Activated naive CD8-positive, alpha-beta T cell treated with anti-CD3 and anti-CD28 coated beads, Interleukin-2, amount 50 U/mL, for 24 hours (primary cell): ENCODE measurements around the gene NEURL1B.

Experiments
- ATAC-seq: fragments of 150-1000 bp; cut with Tn5 transposase; one replicate; pipeline ENCODE4 v1.10.0; 2021
- DNase-seq: peaks from one replicate; pipeline ENCODE4 v3.0.0; 2021
- H3K27ac Mint-ChIP-seq: one replicate; pipeline ENCODE4 v1.8.0; 2021; ENCODE audit warnings: mild to moderate bottlenecking, mixed read lengths
- H3K27me3 Mint-ChIP-seq: one replicate; pipeline ENCODE4 v1.8.0; 2021; ENCODE audit warnings: mixed read lengths
- H3K36me3 Mint-ChIP-seq: one replicate; pipeline ENCODE4 v1.8.0; 2021; ENCODE audit warnings: low read depth, mixed read lengths
- H3K4me1 Mint-ChIP-seq: one replicate; pipeline ENCODE4 v1.8.0; 2021; ENCODE audit warnings: mixed read lengths
- H3K4me3 Mint-ChIP-seq: one replicate; pipeline ENCODE4 v1.8.0; 2021; ENCODE audit warnings: mild to moderate bottlenecking, moderate library complexity, mixed read lengths
- H3K9me3 Mint-ChIP-seq: one replicate; pipeline ENCODE4 v1.8.0; 2021; ENCODE audit warnings: mixed read lengths

Gene NEURL1B

DNA sequence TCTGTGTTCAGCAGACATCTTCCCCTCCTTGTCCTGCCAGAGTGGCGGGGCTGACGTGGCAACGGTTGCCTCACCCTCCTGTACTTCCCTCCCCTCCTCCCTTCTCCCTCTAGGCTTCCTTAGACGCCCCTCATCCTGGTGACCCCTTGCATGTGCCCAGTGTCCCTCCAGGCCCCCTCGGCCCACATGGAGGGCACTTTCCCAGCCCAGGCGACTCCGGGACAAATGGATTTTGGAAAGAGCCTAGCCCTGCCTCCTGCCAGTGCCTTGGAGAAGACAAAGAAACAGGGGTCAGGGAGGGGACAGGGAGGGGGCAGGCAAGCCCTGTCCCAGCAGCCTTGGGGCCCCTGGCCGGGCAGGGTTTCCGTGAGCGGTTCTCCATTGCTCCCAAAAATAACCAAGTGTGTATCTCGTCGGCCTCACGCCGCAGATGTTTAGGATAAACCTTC lies 38.3 kb upstream of the NEURL1B start:
- no peaks in the 10 kb centered on the region for H3K36me3 Mint-ChIP-seq

GRCh38 chr5:172603251-172603806 lies 37.7 kb upstream of the NEURL1B start:
- peaks cover 5% of the 10 kb centered on the region for H3K27me3 Mint-ChIP-seq
- no peak for ATAC-seq
- no peaks in the 10 kb centered on the region for H3K36me3 Mint-ChIP-seq
- H3K9me3 Mint-ChIP-seq = no peaks in the 10 kb centered on the region
- DNase-seq = no peak
- H3K4me1 Mint-ChIP-seq = no peaks in the 10 kb centered on the region
- H3K27ac Mint-ChIP-seq = no peak overlapping the region
- H3K4me3 Mint-ChIP-seq = no peak overlapping the region

More for the DNA sequence above, 38.3 kb upstream of the NEURL1B start:
- Mint-ChIP-seq H3K4me3 (no peak overlapping the region), H3K27ac (no peak overlapping the region), H3K4me1 (no peaks in the 10 kb centered on the region), H3K9me3 (no peaks in the 10 kb centered on the region), H3K27me3 (peaks cover 3% of the 10 kb centered on the region)
- no peak for DNase-seq
- no peak for ATAC-seq

- H3K27ac Mint-ChIP-seq = no peak overlapping the region
Observed at GRCh38 chr5:172605466-172605865, 35.6 kb upstream of the NEURL1B start.

DNA sequence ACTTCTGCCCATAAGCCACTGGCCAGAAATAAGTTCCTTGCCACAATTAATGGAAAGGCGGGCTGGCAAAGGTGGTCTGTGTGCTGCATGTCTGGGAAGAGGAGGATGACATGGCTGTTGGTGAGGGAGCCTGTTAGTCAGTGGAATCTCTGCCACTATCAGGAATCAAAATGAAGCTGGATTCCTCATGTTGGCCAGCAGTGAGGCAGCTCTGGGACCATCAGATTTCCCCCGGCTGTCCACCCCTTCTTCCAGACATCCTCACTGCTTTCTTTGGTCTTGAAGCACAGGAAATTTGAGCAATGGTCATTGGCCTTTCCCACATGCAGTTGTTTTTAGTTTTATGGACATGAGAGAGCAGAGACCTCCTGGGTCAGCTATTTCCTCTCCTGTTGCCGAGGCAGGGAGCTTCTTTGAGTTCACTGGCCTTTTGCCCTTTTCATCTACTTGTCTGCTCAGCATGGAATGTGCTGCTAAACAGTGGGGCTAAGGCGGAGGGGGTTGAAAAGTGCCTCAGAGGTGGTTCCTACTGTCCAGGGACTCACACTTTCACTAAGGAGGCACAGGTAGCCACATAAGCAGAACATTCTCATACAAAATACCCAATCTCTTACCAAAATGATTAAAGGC lies 34.8 kb upstream of the NEURL1B start:
- peaks cover 7% of the 10 kb centered on the region for H3K27me3 Mint-ChIP-seq
- no peak overlapping the region for H3K27ac Mint-ChIP-seq
- no peak for ATAC-seq
- H3K36me3 Mint-ChIP-seq = no peaks in the 10 kb centered on the region
- H3K4me3 Mint-ChIP-seq = no peak overlapping the region
- no peaks in the 10 kb centered on the region for H3K9me3 Mint-ChIP-seq
- H3K4me1 Mint-ChIP-seq = no peaks in the 10 kb centered on the region
- no peak for DNase-seq

More at GRCh38 chr5:172605466-172605865, 35.6 kb upstream of the NEURL1B start:
- H3K9me3 Mint-ChIP-seq = no peaks in the 10 kb centered on the region
- no peaks in the 10 kb centered on the region for H3K36me3 Mint-ChIP-seq
- no peaks in the 10 kb centered on the region for H3K4me1 Mint-ChIP-seq
- DNase-seq (no peak), ATAC-seq (no peak)
- no peak overlapping the region for H3K4me3 Mint-ChIP-seq
- peaks cover 5% of the 10 kb centered on the region for H3K27me3 Mint-ChIP-seq

GRCh38 chr5:172607213-172607793 lies 33.8 kb upstream of the NEURL1B start:
- Mint-ChIP-seq H3K4me1 (no peaks in the 10 kb centered on the region), H3K36me3 (no peaks in the 10 kb centered on the region), H3K4me3 (no peak overlapping the region), H3K27ac (no peak overlapping the region), H3K27me3 (peaks cover 8% of the 10 kb centered on the region), H3K9me3 (no peaks in the 10 kb centered on the region)
- ATAC-seq (no peak), DNase-seq (no peak)

- Mint-ChIP-seq H3K27ac (no peak overlapping the region), H3K9me3 (no peaks in the 10 kb centered on the region), H3K4me3 (no peak overlapping the region), H3K36me3 (no peaks in the 10 kb centered on the region), H3K27me3 (peaks cover 9% of the 10 kb centered on the region), H3K4me1 (no peaks in the 10 kb centered on the region)
- ATAC-seq (no peak), DNase-seq (no peak)
Observed at GRCh38 chr5:172608773-172609172, 32.3 kb upstream of the NEURL1B start.

GRCh38 chr5:172610643-172611042 lies 30.4 kb upstream of the NEURL1B start:
- no peak overlapping the region for H3K4me3 Mint-ChIP-seq
- peaks cover 4% of the 10 kb centered on the region for H3K9me3 Mint-ChIP-seq
- no peaks in the 10 kb centered on the region for H3K4me1 Mint-ChIP-seq
- ATAC-seq (no peak), DNase-seq (no peak)
- H3K27me3 Mint-ChIP-seq = peaks cover 9% of the 10 kb centered on the region
- no peak overlapping the region for H3K27ac Mint-ChIP-seq
- no peaks in the 10 kb centered on the region for H3K36me3 Mint-ChIP-seq

DNA sequence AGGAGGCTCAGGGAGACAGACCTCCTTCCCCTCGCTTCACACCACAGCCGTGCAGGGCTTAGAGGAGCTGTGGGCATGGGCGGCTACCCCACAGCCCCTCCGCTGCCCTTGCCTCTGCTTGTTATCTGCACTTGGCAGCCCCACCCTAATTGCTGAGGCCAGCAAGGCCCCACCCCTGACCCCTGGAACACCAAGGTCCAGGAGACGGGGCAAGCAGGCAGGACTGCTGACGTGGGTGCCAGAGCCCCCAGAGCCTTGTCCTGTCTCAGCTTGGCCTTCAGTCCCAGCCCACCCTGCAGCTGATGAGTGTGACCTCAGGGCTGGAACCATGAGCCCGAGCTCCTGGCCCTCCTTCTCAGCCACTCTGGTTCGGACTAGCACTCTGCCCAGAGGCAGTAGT lies 29.1 kb upstream of the NEURL1B start:
- Mint-ChIP-seq H3K4me3 (no peak overlapping the region), H3K27me3 (peaks cover 9% of the 10 kb centered on the region), H3K4me1 (no peaks in the 10 kb centered on the region), H3K9me3 (peaks cover 4% of the 10 kb centered on the region), H3K36me3 (no peaks in the 10 kb centered on the region), H3K27ac (no peak overlapping the region)
- DNase-seq (no peak), ATAC-seq (no peak)

DNA sequence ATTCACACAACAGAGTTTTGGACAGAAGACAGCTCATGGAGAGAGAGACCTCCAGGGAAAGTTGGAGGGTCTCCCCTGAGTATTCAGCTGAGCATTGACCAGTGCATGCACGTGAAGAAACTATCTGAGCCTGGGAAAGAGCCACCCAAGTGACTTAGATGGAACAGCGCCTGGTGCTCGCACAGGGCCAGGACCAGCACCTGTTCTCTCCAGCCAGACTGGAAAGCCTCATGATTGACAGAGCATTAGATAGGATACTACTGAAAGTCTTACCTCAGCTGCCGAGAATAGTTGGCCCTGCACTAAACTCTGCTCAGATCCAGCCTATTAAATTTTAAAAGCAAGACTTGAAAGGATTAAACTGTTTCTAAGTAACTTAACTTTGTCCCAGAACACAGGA lies 28.3 kb upstream of the NEURL1B start:
- Mint-ChIP-seq H3K27me3 (peaks cover 7% of the 10 kb centered on the region), H3K4me1 (no peaks in the 10 kb centered on the region), H3K36me3 (no peaks in the 10 kb centered on the region), H3K27ac (no peak overlapping the region), H3K9me3 (peaks cover 4% of the 10 kb centered on the region), H3K4me3 (no peak overlapping the region)
- DNase-seq (no peak), ATAC-seq (no peak)

GRCh38 chr5:172616136-172616535 lies 24.9 kb upstream of the NEURL1B start:
- DNase-seq = no peak
- no peaks in the 10 kb centered on the region for H3K4me1 Mint-ChIP-seq
- no peaks in the 10 kb centered on the region for H3K36me3 Mint-ChIP-seq
- H3K4me3 Mint-ChIP-seq = no peak overlapping the region
- no peak for ATAC-seq
- peaks cover 2% of the 10 kb centered on the region for H3K27me3 Mint-ChIP-seq
- peaks cover 4% of the 10 kb centered on the region for H3K9me3 Mint-ChIP-seq
- no peak overlapping the region for H3K27ac Mint-ChIP-seq

- ATAC-seq (no peak), DNase-seq (no peak)
- H3K4me3 Mint-ChIP-seq = no peak overlapping the region
- H3K27me3 Mint-ChIP-seq = peaks cover 2% of the 10 kb centered on the region
- no peaks in the 10 kb centered on the region for H3K4me1 Mint-ChIP-seq
- no peaks in the 10 kb centered on the region for H3K36me3 Mint-ChIP-seq
- H3K9me3 Mint-ChIP-seq = peaks cover 4% of the 10 kb centered on the region
- no peak overlapping the region for H3K27ac Mint-ChIP-seq
Observed at GRCh38 chr5:172616730-172617129, 24.3 kb upstream of the NEURL1B start.

DNA sequence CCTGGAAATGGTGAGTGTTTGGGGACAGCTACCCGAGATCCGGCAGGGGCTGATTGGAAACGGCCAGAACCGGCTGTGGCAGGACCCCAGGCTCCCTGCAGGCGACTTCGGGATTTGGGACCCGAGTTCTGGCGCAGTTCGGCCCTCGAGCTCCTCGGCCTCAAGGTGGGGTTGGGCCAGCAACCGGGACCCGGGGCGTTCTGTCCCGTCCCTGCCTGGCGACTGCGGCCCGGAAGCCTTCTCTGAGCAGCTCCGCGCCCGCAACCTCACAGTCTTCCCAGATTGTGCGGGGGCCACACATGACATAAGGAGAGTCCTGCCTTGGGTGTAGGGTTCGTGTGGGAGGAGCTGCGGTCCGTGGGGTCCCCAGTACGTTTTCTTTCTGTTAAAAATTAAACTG lies 23.2 kb upstream of the NEURL1B start:
- Mint-ChIP-seq H3K4me1 (no peaks in the 10 kb centered on the region), H3K4me3 (no peak overlapping the region), H3K9me3 (peaks cover 4% of the 10 kb centered on the region), H3K36me3 (no peaks in the 10 kb centered on the region), H3K27me3 (no peaks in the 10 kb centered on the region), H3K27ac (no peak overlapping the region)
- DNase-seq = no peak
- no peak for ATAC-seq

GRCh38 chr5:172618574-172619365 lies 22.3 kb upstream of the NEURL1B start:
- peaks cover 4% of the 10 kb centered on the region for H3K9me3 Mint-ChIP-seq
- H3K27ac Mint-ChIP-seq = no peak overlapping the region
- DNase-seq = no peak
- no peaks in the 10 kb centered on the region for H3K36me3 Mint-ChIP-seq
- no peak overlapping the region for H3K4me3 Mint-ChIP-seq
- no peak for ATAC-seq
- no peaks in the 10 kb centered on the region for H3K4me1 Mint-ChIP-seq
- H3K27me3 Mint-ChIP-seq = no peaks in the 10 kb centered on the region

DNA sequence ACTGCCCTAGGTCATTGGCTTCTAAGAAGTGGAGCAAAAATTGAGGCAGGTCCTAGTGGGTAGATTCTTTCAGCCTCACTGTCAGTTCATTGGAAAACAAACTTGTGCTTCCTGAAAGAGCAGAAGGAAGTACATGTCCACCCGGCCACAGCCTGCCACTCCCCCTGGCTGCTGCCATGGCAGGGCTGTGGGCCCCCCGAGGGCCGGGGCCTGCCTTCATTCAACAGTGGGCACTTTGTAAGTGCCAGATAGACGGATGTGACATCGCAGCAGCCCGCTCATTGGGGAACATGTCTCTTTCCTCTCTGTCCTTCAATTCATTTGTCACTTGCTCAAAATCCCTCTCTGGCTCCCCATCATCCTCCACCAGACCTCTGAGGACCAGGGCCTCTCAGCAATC lies 20.6 kb upstream of the NEURL1B start:
- Mint-ChIP-seq H3K9me3 (no peaks in the 10 kb centered on the region), H3K27ac (no peak overlapping the region), H3K4me3 (no peak overlapping the region), H3K36me3 (no peaks in the 10 kb centered on the region), H3K4me1 (no peaks in the 10 kb centered on the region), H3K27me3 (no peaks in the 10 kb centered on the region)
- DNase-seq = no peak
- no peak for ATAC-seq
